Endothelial cell of umbilical vein (primary cell): Measurements from ENCODE around the gene NINJ2. TPM values are rescaled to one million over a fixed set of nuclear protein-coding genes. Genes with fewer than 3 reads are reported as not detected.

Experiments used
- BruUV-seq: library from RNA; stranded (reverse); fragments of 400-500 nt; replicated peaks from 2 replicates; lab custom pipeline; 2021; lab: Mats Ljungman, UMichigan
- CTCF ChIA-PET: fragments of 300-600, 350-600 bp; sonication (Branson Sonifier 250); formaldehyde crosslinking; loops from one replicate; lab custom pipeline; 2021; ENCODE audit warnings: antibody characterized with exemption, inconsistent platforms; lab: Charles Lee
- POLR2A ChIA-PET: fragments of 300-600, 350-600 bp; sonication (Branson Sonifier 250); formaldehyde crosslinking; loops from one replicate; lab custom pipeline; 2021; ENCODE audit warnings: antibody characterized with exemption, inconsistent platforms; lab: Charles Lee
- DNase-seq: peaks from one replicate; pipeline ENCODE4 v3.0.0-alpha.2; 2011; ENCODE audit warnings: low read depth, low spot score
- FAIRE-seq: peaks from 2 replicates; lab custom pipeline; 2011; peaks lifted over from hg19 to GRCh38; lab: Jason Lieb, UNC
- H2AFZ ChIP-seq: 2 replicates; pipeline ENCODE4 v1.6.0; 2012; ENCODE audit warnings: low read depth, low read length, control low read depth, inconsistent platforms
- H3K27ac ChIP-seq: 2 replicates; pipeline ENCODE4 v1.5.1; 2011; ENCODE audit warnings: low read depth, mild to moderate bottlenecking, control low read depth, low read length, moderate library complexity; ENCODE audit not compliant: insufficient read depth
- H3K27me3 ChIP-seq, 2 experiments: 2 replicates each; pipeline versions ENCODE4 v1.6.0 to v1.6.1; 2011; ENCODE audit warnings: low read length in 2 of 2, mixed read lengths in 1 of 2; ENCODE audit not compliant: control insufficient read depth in 2 of 2, insufficient read depth in 2 of 2
- H3K36me3 ChIP-seq, 2 experiments: 2 replicates in 1 of 2; 3 replicates in 1 of 2; pipeline ENCODE4 v1.5.1; 2011; ENCODE audit warnings: low read length in 2 of 2, mild to moderate bottlenecking in 1 of 2, moderate library complexity in 1 of 2; ENCODE audit not compliant: control insufficient read depth in 2 of 2, insufficient read depth in 2 of 2; ENCODE audit errors: extremely low read depth in 1 of 2
- H3K4me1 ChIP-seq: 3 replicates; pipeline ENCODE4 v1.5.1; 2011; ENCODE audit warnings: mild to moderate bottlenecking, low read length; ENCODE audit not compliant: control insufficient read depth, insufficient read depth; ENCODE audit errors: extremely low read depth
- H3K4me2 ChIP-seq: 2 replicates; pipeline ENCODE4 v1.6.1; 2011; ENCODE audit warnings: low read length, control low read depth, mixed read lengths; ENCODE audit not compliant: insufficient read depth
- H3K4me3 ChIP-seq, 3 experiments: fragments of 200-600 bp in 1 of 3; sonication (generic), shearing (Covaris generic) in 1 of 3; replicated peaks in 1 of 3; 2 replicates each; pipeline ENCODE4 v1.5.1; 2011 to 2016; ENCODE audit warnings: control low read depth in 3 of 3, low read length in 3 of 3, mild to moderate bottlenecking in 2 of 3, inconsistent platforms in 1 of 3, low read depth in 1 of 3, moderate library complexity in 1 of 3; ENCODE audit not compliant: insufficient read depth in 1 of 3
- H3K79me2 ChIP-seq: 2 replicates; pipeline ENCODE4 v1.6.0; 2012; ENCODE audit warnings: low read length, inconsistent platforms; ENCODE audit not compliant: control insufficient read depth, insufficient read depth
- H3K9ac ChIP-seq: replicated peaks from 2 replicates; pipeline ENCODE3; 2011; ENCODE audit warnings: low read length, control low read depth; ENCODE audit not compliant: insufficient read depth; ENCODE audit errors: extremely low read depth
- H3K9me1 ChIP-seq: replicated peaks from 3 replicates; pipeline ENCODE4 v1.6.0; 2011; ENCODE audit warnings: mild to moderate bottlenecking, low read length; ENCODE audit not compliant: control insufficient read depth, insufficient read depth; ENCODE audit errors: extremely low read depth
- H3K9me3 ChIP-seq: replicated peaks from 2 replicates; pipeline ENCODE4 v1.5.1; 2012; ENCODE audit warnings: low read length, inconsistent platforms; ENCODE audit not compliant: control insufficient read depth, insufficient read depth
- H4K20me1 ChIP-seq: replicated peaks from 2 replicates; pipeline ENCODE3; 2011; ENCODE audit warnings: mild to moderate bottlenecking, low read length; ENCODE audit not compliant: control insufficient read depth, insufficient read depth; ENCODE audit errors: extremely low read depth
- GATA2 ChIP-seq: IDR thresholded peaks from 2 replicates; pipeline ENCODE4 v1.7.0; 2011; ENCODE audit warnings: low read depth, mild to moderate bottlenecking, moderate library complexity, mixed read lengths, low read length; ENCODE audit not compliant: insufficient read length, insufficient read depth
- JUN ChIP-seq: IDR thresholded peaks from 2 replicates; pipeline ENCODE4 v1.6.1; 2011; ENCODE audit warnings: borderline replicate concordance, low read depth; ENCODE audit not compliant: insufficient read length, insufficient read depth
- dilution Hi-C: fragments of 300-500 bp; cut with MboI; formaldehyde crosslinking; loops from one replicate; pipeline ENCODE4 v1.15.0; 2019; ENCODE audit warnings: low sequenced_read_pairs; ENCODE audit not compliant: extremely low pct_ligation_motif_present
- intact Hi-C: fragments of 100-400 bp; cut with micrococcal nuclease; formaldehyde crosslinking; loops from one replicate; pipeline ENCODE4 v1.10.0; 2022
- polyA plus RNA-seq, 4 experiments: library from polyadenylated mRNA; depleted of rRNA in 3 of 4; stranded (reverse) in 3 of 4; unstranded in 1 of 4; fragments of >200 nt; gene quantifications; 2 replicates each; pipeline versions ENCODE4 v1.2.1 to v1.2.3, GENCODE V29; 2011 to 2012; ENCODE audit warnings: missing spikeins in 1 of 4
- total RNA-seq: library from RNA; stranded (reverse); gene quantifications from 2 replicates; pipeline ENCODE4 v1.2.3, GENCODE V29; 2021
- TF ChIP-seq, protein P1 (sequence below): IDR thresholded peaks from 2 replicates; pipeline ENCODE4 v1.6.1; 2011; ENCODE audit not compliant: insufficient read depth, insufficient read length
- TF ChIP-seq, protein P2 (sequence below), 2 donors: IDR thresholded peaks; 1 replicate in 1 of 2; 2 replicates in 1 of 2; pipeline ENCODE4 v1.5.1; 2011; ENCODE audit warnings: low read length in 2 of 2, mild to moderate bottlenecking in 2 of 2, moderate library complexity in 2 of 2, control low read depth in 1 of 2, inconsistent platforms in 1 of 2, low read depth in 1 of 2; ENCODE audit not compliant: insufficient read depth in 1 of 2; ENCODE audit errors: extremely low read depth in 1 of 2

Gene NINJ2
- total and polyA plus RNA-seq, 2 donors (not counting 3 experiments of a cell fraction or from before 2014, with no cell fraction given), result 0.75 to 4.4 TPM

DNA sequence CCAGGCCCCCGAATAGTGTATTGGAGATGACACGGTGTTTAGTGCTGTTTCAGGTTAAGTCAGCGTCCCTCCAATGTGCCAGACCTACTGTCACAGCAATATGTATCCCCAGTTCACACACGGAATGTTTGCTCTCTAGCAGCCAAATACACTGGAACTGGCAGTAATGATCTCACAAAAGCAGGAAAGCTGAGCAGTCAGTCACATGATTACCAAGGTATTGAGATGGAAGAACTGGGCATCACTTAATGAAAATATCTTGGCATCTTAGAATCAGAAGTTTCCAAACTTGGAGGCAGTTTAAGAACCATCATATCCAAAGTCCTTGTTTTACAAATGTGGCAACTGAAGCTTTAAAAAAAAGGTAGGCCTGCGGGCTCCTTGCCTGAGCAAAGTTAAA, 23.3 kb downstream of the NINJ2 start:
- FAIRE-seq (peak; percentile 47), DNase-seq (peak; percentile 24)
- Histone ChIP-seq H3K36me3 (no peaks in the 10 kb centered on the region), H3K27me3 (no peaks in the 10 kb centered on the region), H3K4me1 (peaks cover 20% of the 10 kb centered on the region), H3K4me3 (no peak overlapping the region), H3K27ac (no peak overlapping the region), H2AFZ (peak overlapping the region; percentile 13), H3K9me3 (no peaks in the 10 kb centered on the region), H3K79me2 (no peaks in the 10 kb centered on the region), H3K9ac (no peak overlapping the region), H3K4me2 (no peak overlapping the region), H4K20me1 (no peaks in the 10 kb centered on the region), H3K9me1 (no peaks in the 10 kb centered on the region)
- CTCF ChIA-PET, result interaction anchor here (0.8 to 1.8 kb wide), 4 partner anchors 23 to 111 kb away, joined by 3 to 5 read pairs (median 4); no protein-coding TSS in a partner anchor
- TF ChIP-seq, protein P1, sequence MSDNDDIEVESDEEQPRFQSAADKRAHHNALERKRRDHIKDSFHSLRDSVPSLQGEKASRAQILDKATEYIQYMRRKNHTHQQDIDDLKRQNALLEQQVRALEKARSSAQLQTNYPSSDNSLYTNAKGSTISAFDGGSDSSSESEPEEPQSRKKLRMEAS, result no peak
- BruUV-seq, result no TSS peak
- dilution Hi-C loops, result no loop called here
- intact Hi-C loops, result loop anchor here (5.0 kb wide), 1 partner anchor 352 kb away; the partner anchor contains the start of gene ERC1
- POLR2A ChIA-PET, result no interaction called here

DNA sequence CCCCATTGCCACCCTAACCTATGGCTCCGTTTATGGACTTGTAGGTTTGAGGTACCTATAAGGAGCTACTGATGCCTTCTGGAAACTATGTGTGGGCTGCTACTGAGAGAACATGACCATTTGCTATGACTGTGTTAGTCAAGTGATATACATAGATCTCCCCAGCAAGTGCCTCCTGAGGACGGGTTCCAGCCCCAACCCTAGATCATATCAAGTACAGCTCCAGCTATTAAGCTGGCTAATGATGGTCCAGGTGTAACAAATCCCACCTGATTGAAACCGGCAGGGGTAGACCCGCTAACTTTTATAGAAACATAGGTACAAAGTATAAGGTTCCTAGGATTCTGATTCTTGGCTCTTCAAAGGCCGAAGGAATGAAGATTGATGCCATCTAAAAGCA, 23.7 kb downstream of the NINJ2 start:
- Histone ChIP-seq H3K9ac (no peak overlapping the region), H2AFZ (no peak overlapping the region), H3K4me2 (no peak overlapping the region), H3K9me1 (no peaks in the 10 kb centered on the region), H3K36me3 (no peaks in the 10 kb centered on the region), H3K4me1 (peaks cover 20% of the 10 kb centered on the region), H3K27ac (no peak overlapping the region), H3K27me3 (no peaks in the 10 kb centered on the region), H3K79me2 (no peaks in the 10 kb centered on the region), H3K9me3 (no peaks in the 10 kb centered on the region), H4K20me1 (no peaks in the 10 kb centered on the region), H3K4me3 (no peak overlapping the region)
- dilution Hi-C loops, result no loop called here
- intact Hi-C loops, result no loop called here
- FAIRE-seq (no peak), DNase-seq (no peak)
- ChIA-PET POLR2A (no interaction called here), CTCF (interaction anchor here (0.8 to 1.8 kb wide), 4 partner anchors 22 to 111 kb away, joined by 3 to 5 read pairs (median 4); no protein-coding TSS in a partner anchor)
- BruUV-seq, result no TSS peak
- TF ChIP-seq JUN, result no peak
- TF ChIP-seq, protein P1, result no peak
- TF ChIP-seq, protein P2, sequence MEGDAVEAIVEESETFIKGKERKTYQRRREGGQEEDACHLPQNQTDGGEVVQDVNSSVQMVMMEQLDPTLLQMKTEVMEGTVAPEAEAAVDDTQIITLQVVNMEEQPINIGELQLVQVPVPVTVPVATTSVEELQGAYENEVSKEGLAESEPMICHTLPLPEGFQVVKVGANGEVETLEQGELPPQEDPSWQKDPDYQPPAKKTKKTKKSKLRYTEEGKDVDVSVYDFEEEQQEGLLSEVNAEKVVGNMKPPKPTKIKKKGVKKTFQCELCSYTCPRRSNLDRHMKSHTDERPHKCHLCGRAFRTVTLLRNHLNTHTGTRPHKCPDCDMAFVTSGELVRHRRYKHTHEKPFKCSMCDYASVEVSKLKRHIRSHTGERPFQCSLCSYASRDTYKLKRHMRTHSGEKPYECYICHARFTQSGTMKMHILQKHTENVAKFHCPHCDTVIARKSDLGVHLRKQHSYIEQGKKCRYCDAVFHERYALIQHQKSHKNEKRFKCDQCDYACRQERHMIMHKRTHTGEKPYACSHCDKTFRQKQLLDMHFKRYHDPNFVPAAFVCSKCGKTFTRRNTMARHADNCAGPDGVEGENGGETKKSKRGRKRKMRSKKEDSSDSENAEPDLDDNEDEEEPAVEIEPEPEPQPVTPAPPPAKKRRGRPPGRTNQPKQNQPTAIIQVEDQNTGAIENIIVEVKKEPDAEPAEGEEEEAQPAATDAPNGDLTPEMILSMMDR (IDR thresholded peaks at IDR 0.05; ENCODE audit: extremely low read depth in 1 of 2, insufficient read depth in 1 of 2, low read depth in 1 of 2, low read length in 2 of 2), result no peak
- TF ChIP-seq GATA2, result no peak
